IMR-90 (cell line): ENCODE measurements around the gene RNF145.

Source experiments
- BHLHE40 ChIP-seq: fragments of 150-350 bp; IDR thresholded peaks from 2 replicates; pipeline ENCODE4 v1.6.1; 2016; ENCODE audit warnings: mild to moderate bottlenecking, low read depth, low read length
- FOS ChIP-seq: fragments of 150-350 bp; IDR thresholded peaks from 2 replicates; pipeline ENCODE4 v1.6.1; 2016; ENCODE audit warnings: low read depth, low read length
- MAZ ChIP-seq: IDR thresholded peaks from 2 replicates; pipeline ENCODE4 v1.6.1; 2012; ENCODE audit warnings: low read depth, mild to moderate bottlenecking, low read length, improper control_type of control experiment, moderate library complexity, borderline replicate concordance
- POLR2A ChIP-seq: IDR thresholded peaks from 2 replicates; pipeline ENCODE4 v1.6.1; 2012; ENCODE audit warnings: mild to moderate bottlenecking, low read depth, low read length
- RAD21 ChIP-seq: IDR thresholded peaks from 2 replicates; pipeline ENCODE4 v1.6.1; 2012; ENCODE audit warnings: low read length, improper control_type of control experiment
- RCOR1 ChIP-seq: IDR thresholded peaks from 2 replicates; pipeline ENCODE4 v1.6.1; 2012; ENCODE audit warnings: mild to moderate bottlenecking, low read length, improper control_type of control experiment; ENCODE audit not compliant: insufficient replicate concordance
- RFX5 ChIP-seq: IDR thresholded peaks from 2 replicates; pipeline ENCODE4 v1.8.0; 2012; ENCODE audit warnings: low read depth, mild to moderate bottlenecking, low read length, moderate library complexity
- SMC3 ChIP-seq: fragments of 150-350 bp; IDR thresholded peaks from 2 replicates; pipeline ENCODE4 v1.6.1; 2016; ENCODE audit warnings: low read depth, mild to moderate bottlenecking, antibody characterized with exemption, low read length, moderate library complexity
- TF ChIP-seq, protein P1 (sequence below): conservative IDR thresholded peaks from 2 replicates; pipeline ENCODE4 v1.5.1; 2012; ENCODE audit warnings: mild to moderate bottlenecking, low read depth, low read length, improper control_type of control experiment
- TF ChIP-seq, protein P2 (sequence below): fragments of 150-350 bp; IDR thresholded peaks from 2 replicates; pipeline ENCODE4 v1.6.1; 2017; ENCODE audit warnings: mild to moderate bottlenecking, antibody characterized with exemption, low read length, low read depth
- TF ChIP-seq, protein P3 (sequence below): fragments of 150-350 bp; IDR thresholded peaks from 2 replicates; pipeline ENCODE4 v1.6.1; 2016; ENCODE audit warnings: low read depth, mild to moderate bottlenecking, low read length, moderate library complexity, borderline replicate concordance

DNA sequence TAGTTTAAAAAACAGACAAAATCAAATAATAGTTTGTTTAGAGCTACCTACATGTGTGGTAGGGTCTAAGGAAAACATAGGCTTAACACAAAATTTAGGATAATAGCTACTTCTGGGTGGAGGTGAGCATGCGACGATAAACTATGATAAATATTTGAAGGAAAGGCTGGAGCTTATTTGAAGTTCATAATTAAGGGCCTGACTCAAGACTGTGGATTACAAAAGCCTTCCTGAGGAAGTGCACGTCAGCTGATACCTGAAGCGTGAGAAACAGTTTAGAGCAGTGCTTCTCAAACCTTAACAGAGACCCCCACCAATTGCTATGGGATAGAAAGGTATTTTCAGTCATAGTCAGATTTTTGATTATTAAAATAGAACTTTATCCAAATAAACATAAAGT is 33.3 kb upstream of the RNF145 start:
- TF ChIP-seq, protein P1, sequence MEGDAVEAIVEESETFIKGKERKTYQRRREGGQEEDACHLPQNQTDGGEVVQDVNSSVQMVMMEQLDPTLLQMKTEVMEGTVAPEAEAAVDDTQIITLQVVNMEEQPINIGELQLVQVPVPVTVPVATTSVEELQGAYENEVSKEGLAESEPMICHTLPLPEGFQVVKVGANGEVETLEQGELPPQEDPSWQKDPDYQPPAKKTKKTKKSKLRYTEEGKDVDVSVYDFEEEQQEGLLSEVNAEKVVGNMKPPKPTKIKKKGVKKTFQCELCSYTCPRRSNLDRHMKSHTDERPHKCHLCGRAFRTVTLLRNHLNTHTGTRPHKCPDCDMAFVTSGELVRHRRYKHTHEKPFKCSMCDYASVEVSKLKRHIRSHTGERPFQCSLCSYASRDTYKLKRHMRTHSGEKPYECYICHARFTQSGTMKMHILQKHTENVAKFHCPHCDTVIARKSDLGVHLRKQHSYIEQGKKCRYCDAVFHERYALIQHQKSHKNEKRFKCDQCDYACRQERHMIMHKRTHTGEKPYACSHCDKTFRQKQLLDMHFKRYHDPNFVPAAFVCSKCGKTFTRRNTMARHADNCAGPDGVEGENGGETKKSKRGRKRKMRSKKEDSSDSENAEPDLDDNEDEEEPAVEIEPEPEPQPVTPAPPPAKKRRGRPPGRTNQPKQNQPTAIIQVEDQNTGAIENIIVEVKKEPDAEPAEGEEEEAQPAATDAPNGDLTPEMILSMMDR: no peak
- no peak for TF ChIP-seq FOS
- TF ChIP-seq, protein P2, sequence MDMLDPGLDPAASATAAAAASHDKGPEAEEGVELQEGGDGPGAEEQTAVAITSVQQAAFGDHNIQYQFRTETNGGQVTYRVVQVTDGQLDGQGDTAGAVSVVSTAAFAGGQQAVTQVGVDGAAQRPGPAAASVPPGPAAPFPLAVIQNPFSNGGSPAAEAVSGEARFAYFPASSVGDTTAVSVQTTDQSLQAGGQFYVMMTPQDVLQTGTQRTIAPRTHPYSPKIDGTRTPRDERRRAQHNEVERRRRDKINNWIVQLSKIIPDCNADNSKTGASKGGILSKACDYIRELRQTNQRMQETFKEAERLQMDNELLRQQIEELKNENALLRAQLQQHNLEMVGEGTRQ: no peak
- no peak for TF ChIP-seq MAZ
- no peak for TF ChIP-seq BHLHE40
- no peak for TF ChIP-seq RAD21
- no peak for TF ChIP-seq SMC3
- TF ChIP-seq RCOR1: no peak
- no peak for TF ChIP-seq POLR2A
- TF ChIP-seq, protein P3, sequence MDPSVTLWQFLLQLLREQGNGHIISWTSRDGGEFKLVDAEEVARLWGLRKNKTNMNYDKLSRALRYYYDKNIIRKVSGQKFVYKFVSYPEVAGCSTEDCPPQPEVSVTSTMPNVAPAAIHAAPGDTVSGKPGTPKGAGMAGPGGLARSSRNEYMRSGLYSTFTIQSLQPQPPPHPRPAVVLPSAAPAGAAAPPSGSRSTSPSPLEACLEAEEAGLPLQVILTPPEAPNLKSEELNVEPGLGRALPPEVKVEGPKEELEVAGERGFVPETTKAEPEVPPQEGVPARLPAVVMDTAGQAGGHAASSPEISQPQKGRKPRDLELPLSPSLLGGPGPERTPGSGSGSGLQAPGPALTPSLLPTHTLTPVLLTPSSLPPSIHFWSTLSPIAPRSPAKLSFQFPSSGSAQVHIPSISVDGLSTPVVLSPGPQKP: no peak
- no peak for TF ChIP-seq RFX5
